Lung microvascular endothelial cell (primary cell): ENCODE results near the gene WWOX. TPM values are rescaled to one million over a fixed set of nuclear protein-coding genes. Genes with fewer than 3 reads are reported as not detected.

Source experiments
- DNase-seq, 2 donors: peaks; one replicate each; pipeline versions ENCODE4 v3.0.0 to v3.0.0-alpha.2; 2010; ENCODE audit warnings: low read depth in 2 of 2
- total RNA-seq: library from RNA; depleted of rRNA; stranded (reverse); fragments of >200 nt; gene quantifications from 2 replicates; pipeline ENCODE4 v1.2.1, GENCODE V29; 2014

The WWOX gene
- total RNA-seq, 1 donor from 2014 or later: 8.7 TPM

DNA sequence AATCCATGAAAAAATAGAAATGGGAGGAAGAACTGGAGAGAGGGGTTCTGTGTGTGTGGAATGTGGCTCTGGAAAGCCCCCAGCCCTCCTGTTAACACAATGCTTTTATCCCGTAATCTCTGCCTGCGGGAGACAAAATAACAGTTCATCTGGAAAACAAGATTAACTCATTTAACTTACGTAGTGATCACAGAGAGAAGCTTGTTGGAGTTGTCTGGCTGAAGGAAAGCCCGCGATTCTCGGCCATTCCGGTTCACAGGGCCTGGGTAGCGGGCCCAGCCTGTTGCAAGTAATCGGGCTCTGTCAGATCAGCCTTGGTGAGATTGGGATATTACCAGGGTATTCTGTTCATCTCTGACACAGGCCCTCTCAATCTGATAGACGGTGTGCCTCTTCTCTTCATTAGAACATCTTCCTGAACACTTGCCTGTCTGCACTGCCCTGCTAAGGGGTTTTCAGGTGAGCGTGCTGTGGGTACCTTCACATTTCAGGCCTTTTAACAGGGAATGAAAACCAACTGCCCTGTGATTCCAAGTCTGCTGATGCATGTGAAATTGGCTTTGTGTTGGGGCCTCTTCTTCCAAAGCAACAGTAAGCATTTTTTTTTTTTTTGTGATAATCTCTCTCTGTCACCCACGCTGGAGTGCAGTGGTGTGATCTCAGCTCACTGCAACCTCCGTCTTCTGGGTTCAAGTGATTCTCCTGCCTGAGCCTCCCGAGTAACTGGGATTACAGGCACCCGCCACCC lies 609.9 kb downstream of the WWOX start:
- DNase-seq: no peak

DNA sequence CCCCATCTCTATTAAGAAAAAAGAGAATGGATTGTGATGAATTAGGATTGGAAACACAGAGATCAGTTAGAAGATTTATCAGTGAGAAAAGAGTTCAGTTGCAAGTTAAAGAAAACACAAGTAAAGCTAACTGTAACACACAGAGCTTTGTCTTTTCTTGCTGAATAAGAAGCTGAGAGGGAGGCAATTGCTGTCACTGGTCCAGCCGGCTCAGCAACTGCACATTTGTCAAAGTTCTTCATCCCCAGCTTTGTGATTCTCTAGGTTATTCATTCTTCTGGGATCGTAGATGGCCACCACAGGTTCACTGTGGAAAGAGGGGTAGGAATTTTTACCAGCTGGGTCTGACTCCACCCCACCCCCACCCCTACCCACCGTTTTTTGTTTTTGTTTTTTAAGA lies 615.7 kb downstream of the WWOX start:
- DNase-seq: no peak

DNA sequence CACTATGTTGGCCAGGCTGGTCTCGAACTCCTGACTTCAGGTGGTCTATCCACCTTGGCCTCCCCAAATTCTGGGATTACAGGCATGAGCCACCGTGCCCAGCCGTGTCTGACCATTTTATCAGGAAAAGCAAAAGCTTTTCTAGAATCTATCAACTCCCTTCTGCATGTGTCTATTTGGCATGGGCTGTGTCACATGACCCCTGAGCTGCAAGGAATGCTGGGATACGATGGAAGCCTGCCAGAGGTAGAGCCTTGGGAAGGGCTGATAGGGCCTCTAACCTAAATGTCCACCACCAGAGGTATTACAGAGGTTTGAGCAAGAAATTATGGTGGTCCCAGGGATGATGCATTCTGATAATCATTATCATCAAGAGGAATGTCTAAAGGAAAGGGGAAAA lies 616.2 kb downstream of the WWOX start:
- no peak for DNase-seq

DNA sequence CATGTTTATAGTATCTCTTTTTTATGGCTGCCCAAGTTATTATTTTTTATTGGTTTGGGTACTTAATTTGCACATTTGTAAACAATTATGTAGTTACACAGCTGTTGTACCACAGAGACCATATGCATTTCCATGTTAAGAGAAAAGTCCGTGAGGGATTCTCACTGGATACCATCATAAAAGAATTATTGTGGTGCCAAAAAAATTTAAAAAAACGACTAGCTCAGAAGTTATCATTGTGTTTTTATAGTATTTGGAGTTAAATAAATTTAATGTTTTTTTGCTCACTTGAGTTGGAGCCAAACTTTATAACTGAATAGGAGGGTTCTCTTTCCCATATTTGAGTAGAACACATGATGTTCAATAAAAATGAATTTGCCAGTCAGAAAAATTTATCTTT lies 618.7 kb downstream of the WWOX start:
- DNase-seq: no peak

DNA sequence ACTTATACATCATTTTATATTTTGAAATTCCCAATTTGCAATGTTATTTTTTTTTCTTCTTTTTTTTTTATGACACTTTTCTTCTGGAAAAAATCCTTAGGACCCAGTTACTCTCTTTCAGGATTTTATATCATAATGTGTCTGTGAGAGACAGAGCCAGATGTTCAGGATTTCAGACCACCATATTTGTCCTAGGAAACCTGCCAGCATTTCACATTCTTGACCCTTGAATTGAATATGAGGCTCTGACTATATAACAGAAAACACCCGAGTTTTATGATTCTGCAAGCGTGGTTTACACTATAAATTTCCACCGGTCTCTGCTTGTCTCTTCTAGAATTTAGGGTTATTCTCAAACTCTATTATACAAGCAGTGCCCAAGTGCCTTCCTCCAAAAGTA lies 621.0 kb downstream of the WWOX start:
- DNase-seq: no peak

GRCh38 chr16:78727536-78727935 lies 628.1 kb downstream of the WWOX start:
- no peak for DNase-seq

DNA sequence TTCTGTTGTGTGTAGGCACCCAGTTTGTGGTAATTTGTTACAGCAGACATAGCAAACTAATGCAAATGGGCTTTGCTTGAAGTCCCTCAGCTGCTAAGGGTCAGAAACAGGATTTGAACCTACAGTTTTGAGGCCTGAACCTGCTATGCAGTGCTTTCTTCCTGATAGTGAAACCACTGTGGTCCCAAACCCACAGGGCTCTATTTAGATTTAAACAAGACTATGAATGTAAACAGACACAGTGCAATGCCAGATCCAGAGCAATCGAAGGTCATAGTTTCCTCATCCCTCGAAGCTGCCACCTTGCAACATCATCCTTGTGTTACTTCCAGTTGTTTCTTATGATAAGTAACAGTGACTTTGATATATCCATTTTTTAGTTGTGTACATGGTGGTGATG lies 630.2 kb downstream of the WWOX start:
- no peak for DNase-seq

DNA sequence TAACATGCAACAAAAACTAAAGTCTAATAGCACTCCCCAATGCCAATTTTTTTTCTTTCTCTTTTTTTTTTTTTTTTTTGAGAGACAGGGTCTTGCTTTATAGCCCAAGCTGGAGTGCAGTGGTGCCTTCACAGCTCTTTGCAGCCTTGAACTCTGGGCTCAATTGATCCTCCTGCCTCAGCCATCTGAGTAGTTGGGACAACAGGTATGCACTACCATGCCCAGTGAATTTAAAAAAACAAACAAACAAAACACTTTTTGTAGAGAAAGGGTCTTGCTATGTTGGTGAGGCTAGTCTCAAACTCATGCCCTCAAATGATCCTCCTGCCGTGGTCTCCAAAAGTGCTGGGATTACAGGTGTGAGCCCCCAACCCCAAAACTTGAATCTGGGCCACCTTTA lies 632.3 kb downstream of the WWOX start:
- no peak for DNase-seq

DNA sequence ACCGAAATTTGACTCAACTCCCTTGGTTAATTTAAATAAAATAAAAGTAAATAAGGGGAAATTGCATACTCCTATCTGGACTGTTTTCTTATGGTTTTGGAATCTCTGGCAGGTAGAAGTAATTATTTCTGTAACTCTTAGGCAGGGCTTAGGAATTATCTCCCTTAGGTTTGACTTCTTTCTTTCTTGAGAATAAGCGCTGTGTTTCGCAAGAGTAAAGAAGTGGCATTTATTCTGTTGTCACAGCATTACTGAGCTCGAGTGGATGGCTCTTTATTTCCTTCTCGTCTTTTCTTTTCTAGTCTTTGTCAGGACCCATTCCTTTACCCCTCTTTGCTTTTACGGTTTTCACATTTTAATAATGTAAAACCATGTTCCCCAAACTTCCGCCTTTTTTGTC lies 633.2 kb downstream of the WWOX start:
- no peak for DNase-seq

DNA sequence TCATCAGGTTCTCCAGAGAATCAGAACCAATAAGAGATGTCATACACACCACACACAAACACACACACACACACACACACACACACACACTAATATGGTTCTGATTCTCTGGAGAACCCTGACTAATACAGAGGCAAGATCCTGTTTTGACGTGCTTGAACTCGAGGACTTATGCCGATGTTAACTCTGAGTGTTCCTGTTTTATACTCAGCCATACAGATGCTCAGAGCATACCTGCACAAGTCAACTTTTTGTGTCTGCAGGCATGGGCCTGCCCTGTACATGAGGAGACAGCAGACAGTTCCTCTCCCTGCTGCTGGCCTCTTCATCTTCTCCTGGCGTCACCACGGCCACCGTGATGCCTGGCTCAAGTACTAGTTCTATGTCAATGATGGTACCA lies 635.9 kb downstream of the WWOX start:
- DNase-seq: no peak

DNA sequence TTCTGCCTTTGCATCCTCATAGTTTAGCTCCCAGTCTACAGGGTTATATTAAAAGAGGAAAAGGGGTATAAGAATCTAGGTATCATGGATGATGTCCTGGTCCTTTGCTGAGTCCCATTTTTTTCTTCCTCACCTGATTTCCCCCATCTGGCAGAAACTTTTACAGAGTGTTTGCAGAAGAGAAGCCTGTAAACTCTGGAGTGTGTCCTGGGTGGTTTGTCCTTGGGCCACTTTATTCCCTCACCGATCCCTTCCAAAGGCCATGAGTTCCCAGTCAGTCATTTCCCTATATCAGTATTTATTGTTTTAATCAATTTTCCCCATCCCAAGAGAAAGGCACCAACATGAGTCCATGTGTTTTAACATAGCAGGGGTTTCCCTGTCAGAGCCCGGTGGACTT lies 638.2 kb downstream of the WWOX start:
- no peak for DNase-seq

- no peak for DNase-seq
Observed at GRCh38 chr16:78738557-78738956, 639.1 kb downstream of the WWOX start.

- no peak for DNase-seq
Observed at GRCh38 chr16:78740269-78740668, 640.8 kb downstream of the WWOX start.

- no peak for DNase-seq
Observed at GRCh38 chr16:78742501-78743283, 643.2 kb downstream of the WWOX start.

GRCh38 chr16:78743556-78743955 lies 644.1 kb downstream of the WWOX start:
- no peak for DNase-seq

DNA sequence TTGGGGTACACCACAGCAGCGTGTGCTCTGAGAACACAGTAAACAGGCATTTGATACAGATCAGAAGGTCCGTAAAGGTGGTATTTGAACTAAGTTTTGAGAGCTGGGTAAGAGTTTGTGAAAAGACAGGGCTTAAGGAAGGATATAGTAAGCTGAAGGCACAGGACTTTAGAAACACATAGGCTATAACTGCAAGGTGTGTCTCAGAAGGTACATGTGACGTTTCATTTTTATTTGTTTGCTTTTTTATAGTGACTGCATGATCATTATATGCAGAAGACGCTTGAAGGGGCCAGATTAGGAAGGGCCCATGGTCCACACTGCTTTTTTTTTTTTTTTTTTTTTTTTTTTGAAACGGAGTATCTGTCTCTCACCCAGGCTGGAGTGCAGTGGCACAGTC lies 644.6 kb downstream of the WWOX start:
- no peak for DNase-seq

GRCh38 chr16:78744796-78745107 lies 645.3 kb downstream of the WWOX start:
- no peak for DNase-seq

GRCh38 chr16:78745108-78746019 lies 645.9 kb downstream of the WWOX start:
- no peak for DNase-seq

- no peak for DNase-seq
Observed at GRCh38 chr16:78746718-78747117, 647.3 kb downstream of the WWOX start.

DNA sequence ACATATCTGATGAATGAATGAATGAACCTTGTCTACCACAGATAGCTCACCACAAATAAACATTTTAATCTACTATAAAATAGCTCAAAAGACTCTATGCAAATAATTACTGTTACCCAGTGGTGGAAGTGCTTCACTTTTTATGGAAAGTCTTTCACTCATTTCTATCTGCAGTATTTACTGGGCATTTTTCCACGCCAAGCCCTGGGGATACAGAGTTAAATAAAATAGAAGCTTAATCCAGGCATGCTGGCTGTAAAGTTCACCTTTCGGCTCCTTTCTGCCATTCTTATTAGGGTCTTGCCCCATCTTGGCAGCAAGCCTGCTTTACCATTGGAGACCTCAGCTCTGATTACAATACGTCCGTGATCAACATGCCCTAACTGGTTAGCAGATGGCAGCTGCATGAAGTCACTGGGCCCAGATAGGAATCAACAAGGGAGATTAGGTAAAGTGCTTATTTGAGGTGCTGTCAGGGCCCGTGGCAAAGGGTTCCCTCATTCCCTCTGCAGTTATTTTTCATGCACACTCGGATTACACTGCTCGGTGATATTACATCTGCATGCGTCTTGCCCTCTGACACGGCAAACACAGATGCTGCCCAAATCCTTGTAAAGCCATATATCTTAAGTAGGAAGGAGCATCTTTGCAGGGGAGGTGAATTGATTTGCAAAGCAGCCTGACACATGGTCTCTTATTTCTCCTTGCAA lies 648.9 kb downstream of the WWOX start:
- DNase-seq: no peak

- DNase-seq: no peak
Observed at GRCh38 chr16:78749745-78750268, 650.4 kb downstream of the WWOX start.
